ENCODE results near the gene PTPN3.

PTPN3 gene

DNA sequence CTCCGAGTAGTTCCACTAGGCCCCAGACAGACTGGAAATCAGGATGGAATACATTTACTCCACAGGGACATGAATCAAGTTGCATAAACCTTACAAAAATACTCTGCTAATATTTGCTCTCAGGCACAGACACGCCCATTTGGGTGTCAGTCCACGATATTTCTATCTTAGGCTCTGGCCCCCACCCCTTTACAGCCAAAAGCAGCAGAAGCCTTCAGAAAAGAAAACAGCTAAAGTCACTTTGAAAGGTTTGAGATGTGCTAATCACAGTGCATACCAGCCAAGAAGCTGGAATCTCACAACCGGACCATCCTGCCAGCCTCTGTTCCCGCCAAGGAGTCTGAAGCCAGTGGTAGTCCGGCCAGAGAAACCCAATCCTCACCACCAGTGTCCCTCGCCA, 22.6 kb downstream of the PTPN3 start:
- DNase-seq = no peak

- no peak for DNase-seq
These were observed 23.2 kb downstream of the PTPN3 start for GRCh38 chr9:109474944-109475343.

DNA sequence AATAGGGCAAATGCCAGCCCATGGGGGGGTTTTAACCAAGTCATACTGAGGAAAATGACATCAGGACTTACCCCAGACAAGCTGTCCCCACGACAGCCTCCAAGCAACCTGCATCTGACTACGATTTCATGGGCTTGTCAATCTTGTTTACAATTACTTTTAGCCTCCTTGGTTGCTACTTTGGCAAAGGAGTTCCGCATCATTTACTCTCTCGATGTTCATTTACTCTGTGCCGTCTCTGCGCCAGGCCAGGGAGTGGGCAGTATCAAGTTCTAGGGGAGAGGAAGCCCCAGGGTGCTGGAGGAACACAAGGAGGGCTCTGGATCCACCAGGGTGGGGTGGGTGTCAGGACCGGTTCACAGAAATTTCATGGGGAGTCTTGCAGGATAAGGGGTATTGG, 23.9 kb downstream of the PTPN3 start:
- no peak for DNase-seq

DNA sequence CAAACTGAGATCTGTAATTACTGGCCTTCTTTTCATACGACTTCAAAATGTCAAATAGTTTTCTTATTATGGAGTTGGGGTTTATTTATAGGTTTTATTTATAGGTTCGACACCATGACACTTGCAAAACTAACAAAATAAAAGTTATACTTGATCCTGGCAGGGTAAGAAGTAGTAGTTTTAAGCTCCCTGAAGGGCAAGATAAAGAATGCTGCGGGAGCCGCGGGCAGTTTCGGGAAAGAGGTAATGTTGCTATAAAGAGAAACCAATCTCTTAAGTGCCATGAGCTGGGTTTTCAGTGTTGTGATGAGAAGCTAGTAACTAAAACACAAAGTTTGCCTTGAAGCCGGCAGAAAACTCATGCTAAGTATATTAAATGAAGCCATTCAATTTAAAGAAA, 24.8 kb downstream of the PTPN3 start:
- DNase-seq = no peak

DNA sequence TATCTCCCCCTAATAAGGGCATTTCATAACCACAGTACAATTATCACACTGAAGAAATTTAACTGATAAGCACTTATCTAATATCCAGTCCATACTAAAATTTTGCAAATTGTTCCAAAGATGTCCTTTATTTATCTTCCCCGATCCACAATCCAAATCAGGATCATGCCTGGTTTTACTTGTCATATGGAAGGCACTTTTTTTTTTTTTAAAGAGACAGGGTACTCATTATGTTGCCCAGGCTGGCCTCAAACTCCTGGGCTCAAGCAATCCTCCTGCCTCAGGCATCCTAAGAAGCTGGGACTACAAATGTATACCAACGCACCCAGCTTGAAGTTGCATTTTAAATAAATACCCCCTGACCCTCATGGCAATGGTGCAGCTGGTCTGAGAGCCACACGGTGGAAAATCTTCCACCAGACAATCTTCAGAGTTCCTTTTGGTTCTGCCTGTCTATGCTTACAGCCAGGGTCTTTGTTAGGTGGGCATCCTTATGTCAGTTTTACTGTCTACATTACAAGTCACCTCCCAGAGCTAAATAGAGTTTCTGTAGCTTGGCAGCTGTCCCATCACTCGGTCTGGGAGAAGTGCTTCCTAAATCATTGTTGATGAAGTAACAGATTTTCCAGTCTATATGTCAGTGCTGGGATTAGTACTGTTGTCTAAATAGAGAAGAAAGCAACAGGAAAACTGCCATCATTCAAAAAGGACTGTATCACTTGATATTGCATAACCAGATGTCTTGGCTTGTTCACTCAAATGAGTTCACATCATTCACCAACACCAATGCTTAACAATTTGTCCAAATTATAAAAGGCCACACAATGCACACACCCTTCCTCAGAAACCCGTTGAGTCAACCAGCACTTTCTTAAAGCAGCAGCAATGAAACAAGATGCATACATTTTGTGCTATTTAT, 26.4 kb downstream of the PTPN3 start:
- no peak for DNase-seq

DNA sequence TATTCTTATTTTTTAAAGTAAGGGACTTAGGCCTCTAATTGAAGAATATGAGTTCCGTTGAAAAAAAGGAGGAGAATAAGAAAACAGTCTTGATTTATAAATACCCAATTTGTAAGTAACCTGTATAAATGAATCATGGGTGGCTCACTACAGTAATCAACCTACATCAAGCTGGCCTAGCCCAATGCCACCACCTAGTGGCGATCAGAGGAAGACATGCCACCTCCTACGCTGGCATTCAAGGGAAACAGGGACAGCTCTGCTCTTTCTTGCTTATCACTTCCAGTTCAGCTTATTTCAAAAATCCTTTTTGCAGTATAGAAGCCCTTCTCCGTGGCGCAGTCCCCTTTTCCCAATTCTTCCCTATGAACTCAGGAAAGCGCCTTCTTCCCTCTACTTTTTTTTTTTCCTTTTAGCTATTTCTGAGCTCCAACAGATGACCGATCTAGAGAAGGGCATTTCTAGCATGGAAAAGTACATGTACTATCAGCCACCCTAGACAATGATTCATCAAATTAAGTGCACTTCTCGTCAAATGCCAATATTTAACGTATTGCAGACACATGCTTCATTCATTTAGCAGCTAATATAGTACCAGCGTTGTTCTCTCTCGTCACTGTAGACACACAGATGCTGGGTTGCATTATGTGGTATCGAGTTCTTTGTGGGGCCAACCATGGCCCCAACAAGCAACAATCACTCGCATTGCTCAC, 28.3 kb downstream of the PTPN3 start:
- DNase-seq = peak; percentile 65

DNA sequence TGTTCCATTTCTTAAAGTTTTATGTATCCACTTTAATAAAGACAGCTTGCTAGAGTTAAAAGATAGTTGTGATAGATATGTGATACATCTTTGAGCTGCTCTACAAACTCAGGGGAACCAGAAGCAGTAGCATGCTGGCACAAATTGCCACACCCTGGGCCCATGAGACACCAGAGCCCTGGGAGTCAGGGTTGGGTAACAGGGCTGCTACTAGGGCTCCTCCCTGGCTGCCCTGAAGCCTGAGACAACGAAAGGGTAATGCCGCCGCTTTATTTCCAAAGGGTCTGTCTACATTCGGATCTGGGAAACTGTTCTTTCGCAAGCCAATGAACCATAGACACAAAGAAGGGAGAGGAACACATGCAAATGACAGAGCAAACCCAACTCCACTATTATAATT, 29.2 kb downstream of the PTPN3 start:
- DNase-seq = no peak

DNA sequence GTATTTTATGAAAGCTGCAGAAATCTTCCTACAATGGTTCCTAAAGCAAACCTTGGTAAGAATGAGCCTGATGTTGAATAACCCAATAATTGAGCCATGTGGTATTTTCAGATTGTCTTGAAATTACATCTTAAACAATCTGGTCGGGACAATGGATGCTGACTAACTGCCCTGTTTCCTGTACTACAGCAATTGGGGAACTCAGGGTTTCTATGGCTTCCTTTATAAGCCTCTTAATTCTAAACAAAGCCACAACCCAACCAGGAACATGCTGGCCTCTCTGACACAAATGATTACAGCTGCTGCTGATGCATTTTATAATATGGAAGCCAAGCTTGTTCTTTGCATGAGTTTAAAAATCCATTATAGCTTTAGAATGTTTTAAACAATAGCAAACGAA, 30.2 kb downstream of the PTPN3 start:
- DNase-seq = no peak

GRCh38 chr9:109466623-109467590, 31.2 kb downstream of the PTPN3 start:
- DNase-seq = no peak

GRCh38 chr9:109463924-109464625, 34.0 kb downstream of the PTPN3 start:
- DNase-seq = no peak

DNA sequence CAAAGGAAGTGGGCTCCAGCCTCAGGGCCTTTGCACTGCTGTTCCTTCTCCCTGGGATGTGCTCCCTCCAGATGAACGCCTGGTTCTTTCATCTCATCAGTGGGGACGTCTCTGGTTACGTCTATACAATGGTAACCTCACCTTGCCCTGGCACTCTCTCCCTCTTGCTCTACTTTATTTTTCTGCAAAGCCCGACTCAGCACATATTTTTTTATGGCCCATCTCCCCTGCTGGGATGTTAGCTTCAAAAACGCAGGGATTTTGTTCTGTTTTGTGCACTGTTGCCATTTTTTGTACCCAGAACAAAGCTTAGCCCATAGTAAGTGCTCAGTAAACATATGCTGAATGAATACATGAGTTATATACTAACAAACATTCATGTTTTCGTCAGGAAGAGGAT, 37.5 kb downstream of the PTPN3 start:
- no peak for DNase-seq

GRCh38 chr9:109459423-109459822, 38.7 kb downstream of the PTPN3 start:
- DNase-seq = no peak

GRCh38 chr9:109458453-109459211, 39.5 kb downstream of the PTPN3 start:
- no peak for DNase-seq

GRCh38 chr9:109456811-109457210, 41.3 kb downstream of the PTPN3 start:
- no peak for DNase-seq

DNA sequence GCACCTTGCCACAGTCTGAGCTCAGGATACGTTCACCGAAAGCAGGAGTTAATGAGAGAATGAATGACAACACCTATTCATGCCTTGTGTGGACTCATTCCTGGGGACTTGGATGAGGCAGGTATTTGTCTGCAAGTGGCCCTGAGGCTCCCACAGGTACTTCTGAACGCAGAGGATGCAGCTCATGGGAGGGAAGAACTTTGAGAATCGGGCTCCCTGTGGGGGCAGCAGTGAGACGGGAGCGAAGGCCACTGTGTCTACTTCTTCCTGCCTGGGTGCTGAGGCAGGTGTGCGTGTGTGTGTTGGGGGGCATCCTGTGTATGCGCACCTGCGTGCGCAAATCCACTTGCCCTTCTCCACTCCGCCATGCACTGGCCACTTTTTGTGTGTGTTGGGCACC, 42.2 kb downstream of the PTPN3 start:
- DNase-seq = no peak

DNA sequence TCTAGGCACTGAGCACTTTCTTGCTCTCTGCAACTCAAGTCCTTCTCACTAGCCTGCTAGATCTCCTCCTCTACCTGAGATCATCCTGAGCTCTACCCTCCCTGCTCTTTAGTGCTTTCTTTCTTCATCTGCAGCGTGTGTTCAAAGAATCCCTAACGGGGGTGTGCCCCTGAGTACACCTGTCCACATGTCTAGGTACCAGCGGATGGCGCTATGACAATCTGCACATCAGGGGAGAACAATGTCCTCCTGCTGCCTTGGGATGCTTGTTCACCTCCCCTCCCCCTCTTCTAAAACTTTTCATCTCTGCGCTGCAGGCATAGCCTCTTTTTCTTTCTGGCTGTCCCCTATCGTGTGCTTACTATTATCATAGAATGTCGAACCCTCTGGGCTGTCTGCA, 42.7 kb downstream of the PTPN3 start:
- no peak for DNase-seq

GRCh38 chr9:109454601-109455155, 43.4 kb downstream of the PTPN3 start:
- no peak for DNase-seq

- no peak for DNase-seq
These were observed 44.1 kb downstream of the PTPN3 start for GRCh38 chr9:109454041-109454440.

DNA sequence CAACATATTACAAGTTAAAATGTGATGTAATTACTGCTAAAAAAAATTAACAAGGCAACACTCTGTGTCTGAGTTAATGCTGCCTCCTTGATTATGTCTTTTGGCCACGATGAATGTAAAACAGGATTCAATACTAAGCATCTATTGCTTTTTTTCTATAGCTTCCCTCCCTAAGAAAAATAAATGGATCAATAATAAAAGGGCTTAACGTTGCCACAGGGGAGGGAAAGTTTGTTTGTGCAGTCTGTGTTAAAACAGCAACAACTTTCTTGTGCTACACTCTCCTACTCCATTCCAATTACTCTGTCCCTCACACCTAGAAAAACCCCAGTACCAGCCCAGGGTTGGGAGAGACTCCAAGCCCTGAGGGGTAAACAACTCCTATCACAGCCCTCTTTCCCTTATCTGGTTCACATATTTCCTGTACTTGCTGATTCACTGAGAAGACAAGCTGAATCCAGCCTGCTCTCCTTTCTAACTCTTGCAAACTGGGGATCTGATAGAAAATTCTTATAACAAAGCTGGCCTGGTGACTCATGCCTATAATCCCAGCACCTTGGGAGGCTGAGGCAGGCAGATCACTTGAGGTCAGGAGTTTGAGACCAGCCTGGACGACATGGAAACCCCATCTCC, 44.8 kb downstream of the PTPN3 start:
- DNase-seq = peak; percentile 32

GRCh38 chr9:109452761-109453160, 45.3 kb downstream of the PTPN3 start:
- peak; percentile 24 for DNase-seq

Measured in fibroblast of skin of abdomen (primary cell).